Astrocyte (in vitro differentiated cells and primary cell): ENCODE results near the gene SEL1L2.

Experiments
- CTCF ChIP-seq: IDR thresholded peaks from 2 replicates; pipeline ENCODE4 v1.5.1; 2011; ENCODE audit warnings: low read depth, mild to moderate bottlenecking, inconsistent platforms, low read length, moderate library complexity; ENCODE audit not compliant: insufficient read depth
- EZH2 ChIP-seq: IDR thresholded peaks from 2 replicates; pipeline ENCODE4 v1.6.1; 2012; ENCODE audit warnings: mild to moderate bottlenecking, low read length, inconsistent platforms; ENCODE audit not compliant: insufficient read depth

- TF ChIP-seq CTCF (no peak), EZH2 (no peak)
These were observed 132.5 kb downstream of the SEL1L2 start for GRCh38 chr20:13857961-13858360.
